HPDE6-E6E7 (cell line): ENCODE measurements around the gene EML6.

Source experiments
- DNase-seq: peaks from one replicate; pipeline ENCODE4 v3.0.0; 2011; ENCODE audit warnings: missing footprints; ENCODE audit errors: extremely low spot score

Gene EML6

DNA sequence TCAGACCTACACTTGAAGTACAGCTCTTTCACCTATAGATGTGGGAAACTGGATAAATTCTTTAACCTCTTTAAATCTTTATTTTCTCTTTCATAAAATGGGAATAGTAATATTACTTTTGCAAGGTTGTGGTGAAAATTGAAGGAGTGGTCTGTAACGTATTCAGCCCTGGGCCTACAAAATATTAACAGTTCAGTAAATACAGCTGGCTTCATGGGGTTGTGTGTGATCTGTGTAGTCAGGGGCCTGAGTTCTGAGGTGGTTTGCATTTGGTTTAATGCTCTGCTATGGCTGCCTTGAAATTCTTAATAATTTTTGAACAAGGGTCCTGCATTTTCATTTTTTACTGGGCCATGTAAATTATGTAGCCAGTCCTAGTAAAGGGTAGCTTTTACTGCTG is 16.8 kb upstream of the EML6 start:
- DNase-seq, result no peak

DNA sequence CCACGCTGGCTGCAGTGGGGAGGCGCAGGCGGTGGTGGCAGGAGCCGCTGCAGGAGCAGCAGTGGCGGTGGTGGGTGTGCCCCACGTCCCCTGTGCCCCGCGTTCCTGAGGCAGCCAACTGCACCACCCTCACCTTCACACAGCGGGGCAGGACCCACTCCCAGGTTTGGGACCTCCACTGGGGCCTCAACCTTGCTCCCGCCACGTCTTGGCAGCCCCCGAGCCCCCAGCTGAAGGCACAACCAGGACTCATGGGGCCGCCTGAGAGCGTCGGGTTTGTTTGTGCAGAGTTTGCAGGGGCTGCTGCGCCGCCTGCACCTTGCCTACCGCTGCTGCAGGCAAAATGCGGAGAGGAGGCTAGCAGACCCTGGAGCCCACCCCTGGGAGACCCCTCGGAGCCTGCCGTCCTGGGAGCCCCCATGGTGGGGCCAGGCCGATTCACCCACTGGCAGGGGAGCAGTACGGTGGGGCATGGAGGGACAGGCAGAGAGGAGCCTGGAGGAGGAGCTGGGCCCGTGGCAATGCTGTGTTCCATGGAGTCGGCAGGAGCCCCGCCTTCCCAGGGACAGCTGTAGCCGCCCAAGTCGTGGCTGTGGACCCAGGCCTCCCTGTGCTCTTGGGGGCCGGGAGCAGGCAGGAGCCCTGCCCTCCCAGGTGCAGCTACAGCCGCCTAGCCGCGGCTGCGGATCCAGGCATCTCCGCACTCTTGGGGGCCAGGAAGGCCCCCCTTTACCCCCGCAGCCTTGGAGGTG is 14.7 kb upstream of the EML6 start:
- no peak for DNase-seq

- DNase-seq, result no peak
Observed at GRCh38 chr2:54709336-54709809, 14.1 kb upstream of the EML6 start.

GRCh38 chr2:54710216-54710615 is 13.2 kb upstream of the EML6 start:
- no peak for DNase-seq

GRCh38 chr2:54712516-54712915 is 10.9 kb upstream of the EML6 start:
- DNase-seq, result no peak

DNA sequence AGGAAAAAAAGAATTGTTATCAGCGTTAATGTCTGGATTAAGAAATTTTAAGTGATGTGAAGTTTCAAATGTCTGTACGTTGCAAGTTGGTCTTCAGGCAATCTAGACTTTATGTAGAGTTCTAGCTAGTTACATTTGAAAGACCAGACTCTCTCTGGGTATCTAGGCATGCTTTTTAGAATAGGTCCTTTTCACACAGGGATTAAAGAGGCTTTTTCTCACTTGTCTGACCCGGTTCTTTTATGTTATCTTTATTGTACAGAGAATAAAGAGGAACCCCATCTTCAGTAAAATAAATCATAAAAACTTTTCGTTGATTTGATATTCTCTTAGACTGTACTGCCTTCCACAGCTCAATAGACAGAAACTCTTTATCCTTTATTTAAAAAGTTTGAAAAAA is 8.5 kb upstream of the EML6 start:
- no peak for DNase-seq

DNA sequence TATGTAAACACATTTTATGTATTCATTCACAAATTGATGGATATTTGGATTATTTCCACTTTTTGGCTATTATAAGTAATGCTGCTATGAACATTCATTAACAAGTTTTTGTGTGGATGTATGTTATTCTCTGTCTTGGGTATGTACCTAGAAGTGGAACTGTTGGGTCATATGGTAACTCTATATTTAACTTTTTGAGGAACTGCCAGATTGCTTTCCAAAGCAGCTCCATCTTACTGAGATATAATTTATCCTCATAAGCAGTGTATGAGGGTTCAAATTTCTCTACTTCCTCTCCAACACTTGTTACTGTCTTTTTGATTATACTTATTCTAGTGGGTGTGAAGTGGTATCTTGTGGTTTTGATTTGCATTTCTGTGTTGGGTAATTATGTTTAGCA is 7.1 kb upstream of the EML6 start:
- DNase-seq, result no peak

GRCh38 chr2:54720563-54720962 is 2.9 kb upstream of the EML6 start:
- no peak for DNase-seq

- no peak for DNase-seq
Observed at GRCh38 chr2:54722641-54723040, 821 bp upstream of the EML6 start.

DNA sequence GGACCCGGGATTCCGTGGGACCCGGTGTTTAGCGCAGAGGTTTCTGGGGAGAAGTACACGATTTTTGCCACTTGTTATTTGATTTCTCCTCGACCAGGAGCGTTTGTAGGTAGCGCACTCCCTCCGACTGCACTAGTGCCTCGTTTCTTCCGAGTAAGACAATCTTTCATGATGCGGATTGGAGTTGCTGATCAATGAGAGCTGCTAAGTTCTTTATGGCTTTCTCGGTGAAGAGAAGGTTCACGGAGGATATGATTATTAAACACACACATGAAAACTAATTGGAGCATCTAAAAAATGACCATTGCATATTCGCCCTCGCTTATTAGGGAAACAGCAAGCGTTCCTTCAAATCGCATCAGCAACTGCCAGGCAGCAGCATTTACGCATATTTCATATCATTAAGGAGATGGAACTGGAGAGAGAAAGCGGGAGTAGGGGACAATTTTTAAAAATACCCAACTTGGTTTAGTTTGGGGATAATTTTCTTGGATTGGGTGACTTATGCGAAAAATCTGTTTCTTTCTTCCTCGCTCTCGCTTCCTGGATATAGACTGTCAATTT is 616 bp downstream of the EML6 start:
- no peak for DNase-seq

- no peak for DNase-seq
Observed at GRCh38 chr2:54724560-54725342, 1.3 kb downstream of the EML6 start.

DNA sequence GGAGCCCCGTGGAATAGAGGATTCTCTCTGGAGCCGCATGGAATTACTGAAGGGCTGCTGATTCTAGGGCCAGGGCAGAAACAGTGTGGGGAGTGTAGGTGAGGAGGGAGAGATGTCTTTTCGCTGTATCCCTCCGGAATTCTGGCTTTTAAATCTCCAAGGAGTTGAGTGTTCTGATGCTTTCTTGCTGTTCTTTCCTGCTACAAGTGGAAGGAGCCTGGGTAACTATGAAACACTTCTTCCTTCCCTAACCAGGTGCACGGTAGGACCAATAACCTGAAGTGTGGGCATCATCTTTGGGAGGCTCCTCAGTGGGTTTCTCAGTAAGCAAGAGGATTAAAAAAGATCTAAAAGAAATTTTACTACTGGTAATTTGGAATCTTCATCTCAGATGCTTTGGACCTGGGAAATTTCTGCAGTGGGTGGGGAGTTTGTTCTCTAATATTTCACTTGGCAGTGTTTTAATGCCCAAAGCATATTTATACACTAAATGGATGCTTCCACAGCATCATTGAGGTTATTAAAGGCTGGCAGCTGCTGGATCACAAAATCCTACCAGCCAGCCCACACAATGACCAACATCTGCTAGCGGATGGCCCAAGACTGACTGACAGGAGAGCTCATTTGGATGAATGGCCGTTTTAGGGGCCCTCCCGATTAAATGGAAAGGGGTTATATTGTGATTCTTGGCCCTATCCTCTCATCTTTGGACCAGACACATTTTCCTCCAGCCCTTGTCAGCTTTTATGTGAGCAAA is 2.1 kb downstream of the EML6 start:
- DNase-seq, result no peak

DNA sequence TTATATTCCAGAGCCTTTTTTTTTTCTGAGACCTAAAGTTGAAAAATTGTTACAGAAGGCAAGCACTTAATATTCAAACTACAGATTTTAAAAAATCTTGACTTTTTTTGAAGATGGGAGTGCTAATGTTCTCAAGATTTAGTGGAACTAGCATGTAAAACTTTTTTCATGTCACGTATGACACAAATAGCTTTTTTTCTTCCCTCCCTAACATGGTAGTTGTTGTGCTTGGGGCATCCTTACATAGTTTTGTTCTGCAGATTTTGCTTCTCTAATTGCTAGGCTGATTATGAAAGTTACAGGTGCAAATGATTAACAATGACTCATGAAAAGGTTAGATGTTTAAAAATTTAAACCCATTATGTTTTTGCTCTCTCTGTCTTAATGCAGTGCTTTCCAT is 3.0 kb downstream of the EML6 start:
- DNase-seq, result no peak

GRCh38 chr2:54726940-54727339 is 3.5 kb downstream of the EML6 start:
- DNase-seq, result no peak

DNA sequence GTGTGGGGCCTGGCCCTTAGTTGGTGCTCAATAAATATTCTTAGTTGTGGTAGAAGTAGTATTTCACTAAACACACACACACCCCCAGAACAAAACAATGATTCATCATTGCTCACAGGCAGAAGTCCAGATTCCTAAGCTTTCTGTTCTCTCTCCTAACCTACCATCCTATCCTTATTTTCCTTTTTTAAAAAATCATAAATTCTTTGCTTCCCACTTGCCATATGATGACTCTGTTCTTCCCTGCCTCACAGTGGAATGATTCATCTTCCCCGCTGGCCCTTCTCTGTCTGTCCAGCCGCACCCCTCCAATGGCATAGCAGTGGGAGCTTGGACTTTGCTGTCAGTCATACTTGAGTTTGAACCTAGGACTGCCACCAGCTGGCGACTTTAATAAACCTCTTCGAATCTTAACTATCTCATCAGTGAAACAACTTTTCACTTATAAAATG is 5.2 kb downstream of the EML6 start:
- peak; percentile 66 for DNase-seq

DNA sequence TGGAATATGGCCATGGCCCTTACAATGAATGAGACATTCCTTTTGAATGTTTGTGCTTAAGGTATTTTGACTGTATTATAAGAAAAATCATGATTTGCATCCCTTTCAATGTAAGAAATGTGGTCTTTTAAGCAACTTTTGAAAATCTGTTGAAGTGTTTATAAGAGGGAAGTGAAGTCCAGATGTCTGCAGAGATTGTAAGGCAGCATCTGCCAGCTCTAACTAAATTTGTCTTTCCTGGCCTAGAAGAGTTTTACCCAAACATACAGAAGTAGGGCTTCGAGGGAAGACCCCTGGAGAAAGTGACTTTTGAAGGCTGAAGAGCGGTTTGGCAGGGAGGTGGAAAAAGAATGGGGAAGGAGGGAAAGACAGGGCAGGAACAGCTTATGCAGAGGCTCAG is 12.2 kb downstream of the EML6 start:
- DNase-seq, result no peak

- no peak for DNase-seq
Observed at GRCh38 chr2:54738281-54738680, 14.8 kb downstream of the EML6 start.

DNA sequence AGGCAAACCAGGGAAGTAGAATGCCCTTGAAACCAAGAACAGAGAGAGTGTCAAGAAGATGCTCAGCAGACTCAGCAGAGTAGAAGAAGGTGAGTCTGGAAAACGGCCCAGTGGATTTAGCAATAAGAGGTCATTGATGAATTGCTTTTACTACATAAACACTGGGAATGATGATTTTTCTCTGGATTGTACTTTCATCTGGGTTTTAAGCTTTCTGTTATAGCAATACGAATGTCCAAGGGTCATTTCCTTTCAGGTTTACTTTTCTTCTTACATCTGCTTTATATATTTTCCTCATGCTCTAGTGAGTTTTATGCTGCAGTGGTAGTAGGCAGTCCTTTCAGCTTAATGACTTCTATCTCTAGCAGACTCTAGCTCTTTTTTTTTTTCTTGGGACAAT is 16.9 kb downstream of the EML6 start:
- DNase-seq, result no peak

DNA sequence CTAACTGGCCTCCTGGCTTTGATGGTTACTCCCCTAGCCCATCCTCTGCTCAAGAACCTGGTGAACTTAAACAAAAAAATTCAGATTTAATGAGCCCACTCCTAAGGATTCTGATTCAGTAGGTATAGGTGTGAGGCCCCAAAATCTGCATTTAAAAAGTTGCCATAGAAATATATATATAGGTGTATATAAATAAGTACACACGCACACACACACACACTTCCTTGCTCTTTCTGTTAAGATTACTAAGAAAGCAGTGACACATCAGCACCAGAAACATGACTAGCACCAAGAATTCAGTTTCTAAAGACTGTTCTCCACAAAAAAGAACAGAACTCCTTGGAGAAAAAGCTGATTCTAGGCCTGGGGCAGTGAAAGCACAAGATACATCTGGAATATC is 17.8 kb downstream of the EML6 start:
- DNase-seq, result no peak

DNA sequence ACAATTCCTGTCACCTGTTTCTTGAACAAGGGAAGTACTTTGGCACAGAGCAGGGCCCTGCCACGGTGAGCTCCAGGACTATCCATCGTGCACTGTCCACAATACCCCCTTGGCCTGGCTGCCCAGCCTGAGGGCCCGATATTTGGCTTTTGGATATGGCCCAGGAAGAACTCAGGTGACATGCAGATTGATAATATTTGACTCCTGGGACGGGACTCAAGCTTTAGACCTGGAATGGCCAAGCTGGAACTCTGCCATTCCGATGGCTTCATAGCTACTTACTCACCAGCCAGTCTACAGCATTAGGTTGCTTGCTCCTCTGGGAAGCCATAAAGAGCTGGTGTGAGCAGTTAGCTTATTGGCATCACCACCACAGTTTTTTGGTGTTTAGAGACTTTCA is 26.6 kb downstream of the EML6 start:
- no peak for DNase-seq

DNA sequence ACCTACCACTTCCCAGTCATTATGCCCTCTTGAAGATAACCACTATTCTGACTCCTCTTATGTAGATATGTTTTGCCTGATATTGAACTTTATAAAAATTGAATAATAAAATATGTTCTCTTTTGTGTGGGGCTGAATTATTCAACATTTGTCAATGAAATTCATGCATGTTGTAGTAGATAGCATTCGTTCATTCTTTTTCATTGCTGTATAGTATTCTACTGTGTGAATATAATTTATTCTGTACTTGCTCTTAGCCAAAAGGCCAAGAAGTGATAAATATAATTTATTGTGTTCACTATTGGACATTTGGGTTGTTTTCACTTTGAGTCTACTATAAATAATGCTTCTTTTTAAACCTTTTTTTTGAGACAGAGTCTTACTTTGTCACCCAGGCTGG is 29.0 kb downstream of the EML6 start:
- no peak for DNase-seq

GRCh38 chr2:54755641-54756326 is 32.3 kb downstream of the EML6 start:
- DNase-seq, result no peak
